Hepatocyte (in vitro differentiated cells): ENCODE results near the gene ZNF746.

ENCODE experiments used
- EZH2 ChIP-seq: fragments of 200-600 bp; sonication (generic); IDR thresholded peaks from 2 replicates; pipeline ENCODE4 v1.6.1; 2016; ENCODE audit warnings: antibody characterized with exemption, mild to moderate bottlenecking, borderline replicate concordance
- EZH2phosphoT487 ChIP-seq: fragments of 200-600 bp; sonication (generic); IDR thresholded peaks from one replicate; pipeline ENCODE4 v1.6.1; 2018; ENCODE audit warnings: antibody characterized with exemption, mild to moderate bottlenecking, low read depth, moderate library complexity; ENCODE audit not compliant: unreplicated experiment, severe bottlenecking
- TF ChIP-seq, protein P1 (sequence below): fragments of 200-600 bp; sonication (generic); IDR thresholded peaks from 2 replicates; pipeline ENCODE4 v1.5.1; 2016; ENCODE audit warnings: antibody characterized with exemption, mild to moderate bottlenecking; ENCODE audit not compliant: poor library complexity

DNA sequence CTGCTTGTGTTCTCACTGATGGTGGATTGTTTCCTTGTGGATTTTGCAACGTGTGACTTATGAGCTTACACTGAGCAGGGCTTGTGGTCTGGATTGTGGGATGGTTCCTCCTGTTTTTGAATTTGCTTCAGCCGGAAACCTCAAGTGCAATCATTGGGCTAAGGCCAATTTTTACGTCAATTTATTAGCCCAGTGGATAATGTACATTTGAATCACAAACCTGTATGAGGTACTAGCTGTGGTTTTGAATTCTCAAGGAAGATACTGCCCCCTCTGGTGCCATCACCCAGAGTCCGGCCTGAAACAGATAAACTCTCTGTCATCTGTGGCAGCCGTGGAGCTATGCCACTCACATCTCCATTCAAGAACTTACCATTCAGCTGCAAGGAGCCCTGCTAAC, 29.4 kb downstream of the ZNF746 start:
- TF ChIP-seq, protein P1, sequence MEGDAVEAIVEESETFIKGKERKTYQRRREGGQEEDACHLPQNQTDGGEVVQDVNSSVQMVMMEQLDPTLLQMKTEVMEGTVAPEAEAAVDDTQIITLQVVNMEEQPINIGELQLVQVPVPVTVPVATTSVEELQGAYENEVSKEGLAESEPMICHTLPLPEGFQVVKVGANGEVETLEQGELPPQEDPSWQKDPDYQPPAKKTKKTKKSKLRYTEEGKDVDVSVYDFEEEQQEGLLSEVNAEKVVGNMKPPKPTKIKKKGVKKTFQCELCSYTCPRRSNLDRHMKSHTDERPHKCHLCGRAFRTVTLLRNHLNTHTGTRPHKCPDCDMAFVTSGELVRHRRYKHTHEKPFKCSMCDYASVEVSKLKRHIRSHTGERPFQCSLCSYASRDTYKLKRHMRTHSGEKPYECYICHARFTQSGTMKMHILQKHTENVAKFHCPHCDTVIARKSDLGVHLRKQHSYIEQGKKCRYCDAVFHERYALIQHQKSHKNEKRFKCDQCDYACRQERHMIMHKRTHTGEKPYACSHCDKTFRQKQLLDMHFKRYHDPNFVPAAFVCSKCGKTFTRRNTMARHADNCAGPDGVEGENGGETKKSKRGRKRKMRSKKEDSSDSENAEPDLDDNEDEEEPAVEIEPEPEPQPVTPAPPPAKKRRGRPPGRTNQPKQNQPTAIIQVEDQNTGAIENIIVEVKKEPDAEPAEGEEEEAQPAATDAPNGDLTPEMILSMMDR = no peak
- TF ChIP-seq EZH2phosphoT487 (no peak), EZH2 (no peak)
